ENCODE data around the gene WDR59.

Gene WDR59

DNA sequence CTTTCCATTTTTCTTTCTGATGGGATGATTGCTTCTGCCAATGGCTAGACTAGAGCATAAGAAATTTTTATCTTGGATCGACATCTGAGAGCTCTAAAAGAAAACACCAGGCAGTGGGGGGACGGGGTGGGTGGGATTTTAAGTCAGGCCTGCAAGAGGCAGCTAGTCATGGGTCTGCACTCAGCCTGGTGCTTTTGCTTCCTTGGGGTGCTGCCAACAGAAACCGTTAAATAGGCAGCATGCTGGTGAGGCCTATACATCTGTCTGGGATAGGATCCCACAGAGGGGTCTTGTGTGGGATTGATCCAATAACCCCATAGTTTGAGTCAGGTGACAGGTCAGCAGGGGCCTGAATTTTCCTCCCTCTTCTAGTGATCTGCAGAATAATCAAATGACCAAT is 40.8 kb upstream of the WDR59 start:
- Histone ChIP-seq H3K4me3 (no peak overlapping the region), H3K9ac (ENCODE audit: insufficient read length) (no peak overlapping the region), H3K27ac (peak overlapping the region; percentile 85), H3K9me3 (ENCODE audit: low read depth, low read length) (no peaks in the 10 kb centered on the region), H3K36me3 (ENCODE audit: insufficient read depth, low read length) (no peaks in the 10 kb centered on the region)
- no peak for DNase-seq (ENCODE audit: low read depth, low spot score)
- TF ChIP-seq EZH2 (IDR thresholded peaks at IDR 0.05) (no peak), POLR2AphosphoS5 (IDR thresholded peaks at IDR 0.05; ENCODE audit: borderline replicate concordance, low read depth, low read length) (no peak), FOXP2 (optimal IDR thresholded peaks at IDR 0.05; ENCODE audit: control extremely low read depth, extremely low read length, insufficient read depth) (no peak)

DNA sequence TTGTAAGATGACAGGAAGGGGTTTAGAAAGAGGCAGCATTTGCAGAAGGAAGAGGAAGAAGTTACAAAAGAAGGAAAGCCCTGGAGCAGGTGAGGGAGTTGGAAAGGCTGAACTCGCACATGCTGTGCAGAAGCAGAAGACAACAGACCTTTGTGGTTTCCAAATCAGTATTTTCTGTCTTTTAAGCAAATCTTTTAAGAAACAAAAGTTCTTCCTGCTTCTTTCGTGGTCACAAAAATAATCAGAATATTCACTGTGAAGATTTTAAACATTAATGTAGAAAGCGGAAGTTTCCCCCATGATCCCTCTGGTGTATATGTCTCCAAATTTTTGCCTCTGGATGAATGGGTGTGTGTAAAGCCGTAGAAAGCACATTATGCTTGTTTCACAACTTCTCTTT is 39.7 kb upstream of the WDR59 start:
- no peaks in the 10 kb centered on the region for H3K9me3 ChIP-seq (ENCODE audit: low read depth, low read length)
- DNase-seq (ENCODE audit: low read depth, low spot score), result no peak
- TF ChIP-seq FOXP2 (optimal IDR thresholded peaks at IDR 0.05; ENCODE audit: control extremely low read depth, extremely low read length, insufficient read depth) (no peak), POLR2AphosphoS5 (IDR thresholded peaks at IDR 0.05; ENCODE audit: borderline replicate concordance, low read depth, low read length) (no peak), EZH2 (IDR thresholded peaks at IDR 0.05) (no peak)
- H3K9ac ChIP-seq (ENCODE audit: insufficient read length), result no peak overlapping the region
- H3K4me3 ChIP-seq, result 0 out of 2 replicates have a peak overlapping the region, but pooled peaks have one; percentile 25
- H3K27ac ChIP-seq, result peak overlapping the region; percentile 83
- H3K36me3 ChIP-seq (ENCODE audit: insufficient read depth, low read length), result no peaks in the 10 kb centered on the region

DNA sequence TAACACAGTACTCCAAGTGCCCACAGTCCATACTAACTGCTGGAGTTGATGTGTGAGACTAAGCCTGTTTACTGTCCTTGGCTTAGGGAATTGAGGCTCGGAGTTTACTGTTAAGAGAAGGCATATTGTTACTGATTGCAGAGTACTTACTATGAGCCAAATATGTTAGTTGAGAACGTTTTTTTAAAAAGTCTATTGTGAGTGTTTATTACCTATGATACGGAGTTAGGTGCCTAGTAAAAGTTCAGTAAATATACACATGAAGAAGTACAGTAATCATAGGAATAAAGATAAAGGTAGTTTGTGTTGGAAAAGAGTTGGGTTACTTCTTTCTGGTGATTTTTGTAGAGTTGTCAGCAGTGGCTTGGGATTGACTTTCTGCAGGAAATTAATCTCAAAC is 39.3 kb upstream of the WDR59 start:
- Histone ChIP-seq H3K9me3 (ENCODE audit: low read depth, low read length) (no peaks in the 10 kb centered on the region), H3K36me3 (ENCODE audit: insufficient read depth, low read length) (no peaks in the 10 kb centered on the region), H3K27ac (peak overlapping the region; percentile 83), H3K9ac (ENCODE audit: insufficient read length) (no peak overlapping the region), H3K4me3 (0 out of 2 replicates have a peak overlapping the region, but pooled peaks have one; percentile 25)
- no peak for DNase-seq (ENCODE audit: low read depth, low spot score)
- TF ChIP-seq EZH2 (IDR thresholded peaks at IDR 0.05) (no peak), FOXP2 (optimal IDR thresholded peaks at IDR 0.05; ENCODE audit: control extremely low read depth, extremely low read length, insufficient read depth) (no peak), POLR2AphosphoS5 (IDR thresholded peaks at IDR 0.05; ENCODE audit: borderline replicate concordance, low read depth, low read length) (no peak)

DNA sequence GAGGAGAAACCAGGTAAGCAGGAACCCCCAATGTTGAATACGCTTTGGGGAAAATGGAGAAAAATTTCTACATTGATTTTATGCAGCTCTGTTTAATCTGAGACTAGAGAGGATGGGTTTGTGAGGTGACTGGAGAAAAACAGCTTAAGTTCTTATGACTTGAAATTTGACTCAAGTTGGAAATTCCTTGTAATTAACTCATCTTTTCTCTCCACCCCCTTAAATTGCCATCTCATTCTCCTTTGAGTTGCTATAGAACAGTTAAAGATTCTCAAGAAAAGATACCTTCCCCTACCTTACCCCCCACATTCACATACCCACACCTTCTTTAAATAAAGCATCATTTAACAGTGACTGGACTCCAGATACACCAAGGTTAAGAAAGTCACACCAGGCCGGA is 38.1 kb upstream of the WDR59 start:
- no peaks in the 10 kb centered on the region for H3K9me3 ChIP-seq (ENCODE audit: low read depth, low read length)
- no peaks in the 10 kb centered on the region for H3K36me3 ChIP-seq (ENCODE audit: insufficient read depth, low read length)
- TF ChIP-seq FOXP2 (optimal IDR thresholded peaks at IDR 0.05; ENCODE audit: control extremely low read depth, extremely low read length, insufficient read depth), result no peak
- no peak for TF ChIP-seq EZH2 (IDR thresholded peaks at IDR 0.05)
- no peak for TF ChIP-seq POLR2AphosphoS5 (IDR thresholded peaks at IDR 0.05; ENCODE audit: borderline replicate concordance, low read depth, low read length)
- no peak for DNase-seq (ENCODE audit: low read depth, low spot score)
- no peak overlapping the region for H3K27ac ChIP-seq
- no peak overlapping the region for H3K9ac ChIP-seq (ENCODE audit: insufficient read length)
- H3K4me3 ChIP-seq, result no peak overlapping the region

DNA sequence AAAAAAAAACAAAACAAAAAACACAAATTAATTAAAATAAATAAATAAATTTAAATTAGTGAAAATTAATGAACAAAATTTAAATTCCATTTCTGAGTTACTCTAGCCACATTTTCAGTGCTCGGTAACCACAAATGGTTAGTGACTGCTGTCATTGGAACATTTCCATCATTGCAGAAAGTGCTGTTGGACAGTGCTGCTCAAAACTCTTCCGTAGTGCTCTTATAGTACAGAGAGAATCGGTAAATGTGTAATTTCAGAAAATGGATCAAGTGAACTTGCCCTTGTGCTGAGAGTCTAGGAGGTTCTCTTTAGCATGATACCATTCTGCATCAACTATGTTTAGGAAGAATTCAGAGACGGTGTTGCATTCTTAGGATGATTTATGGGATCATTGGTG is 37.6 kb upstream of the WDR59 start:
- H3K4me3 ChIP-seq, result no peak overlapping the region
- H3K27ac ChIP-seq, result no peak overlapping the region
- H3K9me3 ChIP-seq (ENCODE audit: low read depth, low read length), result no peaks in the 10 kb centered on the region
- H3K9ac ChIP-seq (ENCODE audit: insufficient read length), result no peak overlapping the region
- TF ChIP-seq FOXP2 (optimal IDR thresholded peaks at IDR 0.05; ENCODE audit: control extremely low read depth, extremely low read length, insufficient read depth), result no peak
- no peak for TF ChIP-seq EZH2 (IDR thresholded peaks at IDR 0.05)
- no peak for TF ChIP-seq POLR2AphosphoS5 (IDR thresholded peaks at IDR 0.05; ENCODE audit: borderline replicate concordance, low read depth, low read length)
- DNase-seq (ENCODE audit: low read depth, low spot score), result no peak
- no peaks in the 10 kb centered on the region for H3K36me3 ChIP-seq (ENCODE audit: insufficient read depth, low read length)

DNA sequence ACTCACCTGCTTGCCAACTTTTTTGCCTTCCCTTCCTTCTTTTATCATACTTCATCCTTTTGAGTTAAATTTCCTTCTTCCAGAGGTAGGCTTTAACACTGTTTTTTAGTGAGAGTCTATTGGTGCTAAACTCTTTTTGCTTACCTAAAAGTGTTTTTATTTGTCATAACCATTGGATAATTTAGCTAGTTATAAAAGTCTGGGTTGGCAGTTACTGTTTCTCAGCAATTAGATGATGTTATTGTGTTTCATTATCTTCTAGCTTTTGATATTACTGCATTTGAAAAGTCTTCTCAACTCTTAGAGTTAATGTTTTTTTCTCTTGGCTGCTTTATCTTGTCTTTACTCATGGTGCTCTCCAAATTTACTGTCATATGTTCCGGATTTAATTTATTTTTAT is 36.5 kb upstream of the WDR59 start:
- H3K4me3 ChIP-seq, result no peak overlapping the region
- no peak overlapping the region for H3K27ac ChIP-seq
- no peak for DNase-seq (ENCODE audit: low read depth, low spot score)
- TF ChIP-seq FOXP2 (optimal IDR thresholded peaks at IDR 0.05; ENCODE audit: control extremely low read depth, extremely low read length, insufficient read depth) (no peak), EZH2 (IDR thresholded peaks at IDR 0.05) (no peak), POLR2AphosphoS5 (IDR thresholded peaks at IDR 0.05; ENCODE audit: borderline replicate concordance, low read depth, low read length) (no peak)
- H3K36me3 ChIP-seq (ENCODE audit: insufficient read depth, low read length), result no peaks in the 10 kb centered on the region
- no peaks in the 10 kb centered on the region for H3K9me3 ChIP-seq (ENCODE audit: low read depth, low read length)
- no peak overlapping the region for H3K9ac ChIP-seq (ENCODE audit: insufficient read length)

DNA sequence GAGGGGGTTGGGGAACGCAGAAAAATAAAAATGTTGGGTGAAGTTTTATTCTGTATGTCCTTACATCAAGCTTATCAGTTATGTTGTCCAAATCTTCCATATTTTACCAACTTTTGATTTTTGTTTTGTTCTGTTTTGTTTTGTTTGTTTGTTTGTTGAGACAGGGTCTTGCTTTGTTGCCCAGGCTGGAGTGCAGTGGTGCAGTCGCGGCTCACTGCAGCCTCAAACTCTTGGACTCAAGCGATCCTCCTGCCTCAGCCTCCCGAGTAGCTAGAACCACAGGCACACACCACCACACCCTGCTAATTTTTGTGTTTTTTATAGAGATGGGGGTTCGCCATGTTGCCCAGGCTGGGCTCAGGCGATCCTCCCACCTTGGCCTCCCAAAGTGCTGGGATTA is 34.7 kb upstream of the WDR59 start:
- H3K36me3 ChIP-seq (ENCODE audit: insufficient read depth, low read length), result no peaks in the 10 kb centered on the region
- TF ChIP-seq EZH2 (IDR thresholded peaks at IDR 0.05), result no peak
- no peak for TF ChIP-seq POLR2AphosphoS5 (IDR thresholded peaks at IDR 0.05; ENCODE audit: borderline replicate concordance, low read depth, low read length)
- TF ChIP-seq FOXP2 (optimal IDR thresholded peaks at IDR 0.05; ENCODE audit: control extremely low read depth, extremely low read length, insufficient read depth), result no peak
- H3K9ac ChIP-seq (ENCODE audit: insufficient read length), result no peak overlapping the region
- no peak overlapping the region for H3K27ac ChIP-seq
- no peaks in the 10 kb centered on the region for H3K9me3 ChIP-seq (ENCODE audit: low read depth, low read length)
- DNase-seq (ENCODE audit: low read depth, low spot score), result no peak
- no peak overlapping the region for H3K4me3 ChIP-seq

DNA sequence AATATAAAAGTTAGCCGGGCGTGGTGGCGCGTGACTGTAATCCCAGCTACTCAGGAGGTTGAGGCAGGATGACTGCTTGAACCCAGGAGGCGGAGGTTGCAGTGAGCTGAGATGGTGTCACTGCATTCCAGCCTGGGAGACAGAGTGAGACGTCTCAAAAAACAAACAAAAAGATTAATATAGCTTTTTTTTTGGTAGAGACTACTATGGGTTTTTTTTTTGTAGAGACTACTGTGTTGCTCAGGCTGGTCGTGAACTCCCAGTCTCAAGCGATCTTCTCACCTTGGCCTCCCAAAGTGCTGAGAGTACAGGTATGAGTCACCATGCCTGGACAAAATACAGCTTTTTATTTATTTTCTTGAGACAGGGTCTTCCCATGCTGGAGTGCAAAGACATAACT is 34.1 kb upstream of the WDR59 start:
- H3K27ac ChIP-seq, result no peak overlapping the region
- H3K9me3 ChIP-seq (ENCODE audit: low read depth, low read length), result no peaks in the 10 kb centered on the region
- H3K4me3 ChIP-seq, result no peak overlapping the region
- no peak overlapping the region for H3K9ac ChIP-seq (ENCODE audit: insufficient read length)
- no peak for DNase-seq (ENCODE audit: low read depth, low spot score)
- no peaks in the 10 kb centered on the region for H3K36me3 ChIP-seq (ENCODE audit: insufficient read depth, low read length)
- TF ChIP-seq EZH2 (IDR thresholded peaks at IDR 0.05) (no peak), POLR2AphosphoS5 (IDR thresholded peaks at IDR 0.05; ENCODE audit: borderline replicate concordance, low read depth, low read length) (no peak), FOXP2 (optimal IDR thresholded peaks at IDR 0.05; ENCODE audit: control extremely low read depth, extremely low read length, insufficient read depth) (no peak)

All from SK-N-MC (cell line).